ENCODE results near the gene ECEL1. TPM values are rescaled to one million over a fixed set of nuclear protein-coding genes. Genes with fewer than 3 reads are reported as not detected.

ECEL1 gene
- total and polyA plus RNA-seq, 5 donors = 0.05 to 0.25 TPM; not detected in 3

GRCh38 chr2:232497348-232497747 is 9.7 kb upstream of the ECEL1 start:
- H3K27me3 ChIP-seq (ENCODE audit: control insufficient read depth, insufficient read depth) = no peaks in the 10 kb centered on the region
- DNase-seq = peak in 2 of 3 donors; percentile 16 to 34
- H3K4me3 ChIP-seq (ENCODE audit: low read length) = no peak overlapping the region
- intact Hi-C loops (cut with DNase I) = no loop called here
- no peaks in the 10 kb centered on the region for H3K4me1 ChIP-seq (ENCODE audit: control insufficient read depth, insufficient read depth, low read length)
- no peaks in the 10 kb centered on the region for H3K9me3 ChIP-seq (ENCODE audit: control insufficient read depth, low read length)
- 72% methylated on average over 13 of the region's 13 CpGs for WGBS
- ATAC-seq = no peak
- no peak overlapping the region for H3K27ac ChIP-seq (ENCODE audit: low read length)

GRCh38 chr2:232496501-232497270 is 9.1 kb upstream of the ECEL1 start:
- Histone ChIP-seq H3K4me1 (ENCODE audit: control insufficient read depth, insufficient read depth, low read length) (no peaks in the 10 kb centered on the region), H3K9me3 (ENCODE audit: control insufficient read depth, low read length) (no peaks in the 10 kb centered on the region), H3K27me3 (ENCODE audit: control insufficient read depth, insufficient read depth) (no peaks in the 10 kb centered on the region), H3K4me3 (ENCODE audit: low read length) (no peak overlapping the region), H3K27ac (ENCODE audit: low read length) (no peak overlapping the region)
- no peak for ATAC-seq
- intact Hi-C loops (cut with DNase I) = no loop called here
- peak in 2 of 3 donors; percentile 22 to 43 for DNase-seq
- 78% methylated on average over 20 of the region's 20 CpGs for WGBS

GRCh38 chr2:232495292-232495691 is 7.7 kb upstream of the ECEL1 start:
- DNase-seq = peak in 1 of 3 donors; percentile 7
- Histone ChIP-seq H3K9me3 (ENCODE audit: control insufficient read depth, low read length) (no peaks in the 10 kb centered on the region), H3K27ac (ENCODE audit: low read length) (no peak overlapping the region), H3K27me3 (ENCODE audit: control insufficient read depth, insufficient read depth) (no peaks in the 10 kb centered on the region), H3K4me1 (ENCODE audit: control insufficient read depth, insufficient read depth, low read length) (no peaks in the 10 kb centered on the region), H3K4me3 (ENCODE audit: low read length) (no peak overlapping the region)
- intact Hi-C loops (cut with DNase I) = no loop called here
- no peak for ATAC-seq
- 90% methylated on average over 7 of the region's 7 CpGs for WGBS

- Histone ChIP-seq H3K27me3 (ENCODE audit: control insufficient read depth, insufficient read depth) (no peaks in the 10 kb centered on the region), H3K4me1 (ENCODE audit: control insufficient read depth, insufficient read depth, low read length) (no peaks in the 10 kb centered on the region), H3K9me3 (ENCODE audit: control insufficient read depth, low read length) (no peaks in the 10 kb centered on the region), H3K27ac (ENCODE audit: low read length) (no peak overlapping the region), H3K4me3 (ENCODE audit: low read length) (no peak overlapping the region)
- DNase-seq (peak in 1 of 3 donors; percentile 33), ATAC-seq (no peak)
- 92% methylated on average over 5 of the region's 5 CpGs for WGBS
- intact Hi-C loops (cut with DNase I) = no loop called here
Measured at GRCh38 chr2:232494542-232494941, 6.9 kb upstream of the ECEL1 start.

GRCh38 chr2:232493701-232494474 is 6.3 kb upstream of the ECEL1 start:
- intact Hi-C loops (cut with DNase I) = no loop called here
- no peaks in the 10 kb centered on the region for H3K4me1 ChIP-seq (ENCODE audit: control insufficient read depth, insufficient read depth, low read length)
- no peak overlapping the region for H3K4me3 ChIP-seq (ENCODE audit: low read length)
- DNase-seq (peak in 2 of 3 donors; percentile 2 to 36), ATAC-seq (no peak)
- H3K9me3 ChIP-seq (ENCODE audit: control insufficient read depth, low read length) = no peaks in the 10 kb centered on the region
- H3K27ac ChIP-seq (ENCODE audit: low read length) = no peak overlapping the region
- H3K27me3 ChIP-seq (ENCODE audit: control insufficient read depth, insufficient read depth) = no peaks in the 10 kb centered on the region
- WGBS = 76% methylated on average over 10 of the region's 10 CpGs

- 87% methylated on average over 24 of the region's 24 CpGs for WGBS
- ATAC-seq (no peak), DNase-seq (peak; percentile 8 to 35 (median 20))
- no peaks in the 10 kb centered on the region for H3K4me1 ChIP-seq (ENCODE audit: control insufficient read depth, insufficient read depth, low read length)
- no peaks in the 10 kb centered on the region for H3K27me3 ChIP-seq (ENCODE audit: control insufficient read depth, insufficient read depth)
- no peak overlapping the region for H3K4me3 ChIP-seq (ENCODE audit: low read length)
- intact Hi-C loops (cut with DNase I) = no loop called here
- no peak overlapping the region for H3K27ac ChIP-seq (ENCODE audit: low read length)
- no peaks in the 10 kb centered on the region for H3K9me3 ChIP-seq (ENCODE audit: control insufficient read depth, low read length)
Measured at GRCh38 chr2:232492963-232493700, 5.5 kb upstream of the ECEL1 start.

GRCh38 chr2:232492236-232492848 is 4.7 kb upstream of the ECEL1 start:
- DNase-seq (peak in 1 of 3 donors; percentile 0), ATAC-seq (no peak)
- H3K4me3 ChIP-seq (ENCODE audit: low read length) = no peak overlapping the region
- intact Hi-C loops (cut with DNase I) = no loop called here
- WGBS = 75% methylated on average over 8 of the region's 8 CpGs
- no peaks in the 10 kb centered on the region for H3K27me3 ChIP-seq (ENCODE audit: control insufficient read depth, insufficient read depth)
- H3K27ac ChIP-seq (ENCODE audit: low read length) = no peak overlapping the region
- no peaks in the 10 kb centered on the region for H3K4me1 ChIP-seq (ENCODE audit: control insufficient read depth, insufficient read depth, low read length)
- H3K9me3 ChIP-seq (ENCODE audit: control insufficient read depth, low read length) = no peaks in the 10 kb centered on the region

GRCh38 chr2:232491139-232491780 is 3.6 kb upstream of the ECEL1 start:
- Histone ChIP-seq H3K27ac (ENCODE audit: low read length) (no peak overlapping the region), H3K4me3 (ENCODE audit: low read length) (no peak overlapping the region), H3K27me3 (ENCODE audit: control insufficient read depth, insufficient read depth) (no peaks in the 10 kb centered on the region), H3K9me3 (ENCODE audit: control insufficient read depth, low read length) (no peaks in the 10 kb centered on the region), H3K4me1 (ENCODE audit: control insufficient read depth, insufficient read depth, low read length) (no peaks in the 10 kb centered on the region)
- ATAC-seq (no peak), DNase-seq (no peak)
- intact Hi-C loops (cut with DNase I) = no loop called here
- WGBS = 89% methylated on average over 12 of the region's 12 CpGs

GRCh38 chr2:232490221-232491138 is 2.8 kb upstream of the ECEL1 start:
- H3K27me3 ChIP-seq (ENCODE audit: control insufficient read depth, insufficient read depth) = no peaks in the 10 kb centered on the region
- intact Hi-C loops (cut with DNase I) = no loop called here
- H3K27ac ChIP-seq (ENCODE audit: low read length) = no peak overlapping the region
- H3K4me3 ChIP-seq (ENCODE audit: low read length) = no peak overlapping the region
- DNase-seq = peak in 2 of 3 donors; percentile 30 to 39
- H3K4me1 ChIP-seq (ENCODE audit: control insufficient read depth, insufficient read depth, low read length) = no peaks in the 10 kb centered on the region
- ATAC-seq = no peak
- 85% methylated on average over 30 of the region's 30 CpGs for WGBS
- no peaks in the 10 kb centered on the region for H3K9me3 ChIP-seq (ENCODE audit: control insufficient read depth, low read length)
